Esophagus squamous epithelium (tissue), 4 donors: ENCODE results near the gene FAM222A.

Source experiments
- CTCF ChIP-seq, 6 experiments: fragments of 450-650 bp in 4 of 6; fragments of 200-600 bp in 2 of 6; sonication (generic) in 2 of 6; IDR thresholded peaks; one replicate each; pipeline ENCODE4 v1.5.1; 2016 to 2019; ENCODE audit warnings: antibody characterized with exemption in 6 of 6, mild to moderate bottlenecking in 4 of 6, moderate library complexity in 4 of 6
- POLR2A ChIP-seq, 4 donors: fragments of 450-650 bp; IDR thresholded peaks; one replicate each; pipeline ENCODE4 v1.6.1; 2017; ENCODE audit warnings: antibody characterized with exemption in 4 of 4, mild to moderate bottlenecking in 4 of 4, moderate library complexity in 3 of 4

- TF ChIP-seq CTCF (IDR thresholded peaks at IDR 0.05) (no peak), POLR2A (IDR thresholded peaks at IDR 0.05) (no peak)
Observed at GRCh38 chr12:109706747-109707469, 6.7 kb upstream of the FAM222A start.
